ENCODE results near the gene SGSM1.

Gene SGSM1

DNA sequence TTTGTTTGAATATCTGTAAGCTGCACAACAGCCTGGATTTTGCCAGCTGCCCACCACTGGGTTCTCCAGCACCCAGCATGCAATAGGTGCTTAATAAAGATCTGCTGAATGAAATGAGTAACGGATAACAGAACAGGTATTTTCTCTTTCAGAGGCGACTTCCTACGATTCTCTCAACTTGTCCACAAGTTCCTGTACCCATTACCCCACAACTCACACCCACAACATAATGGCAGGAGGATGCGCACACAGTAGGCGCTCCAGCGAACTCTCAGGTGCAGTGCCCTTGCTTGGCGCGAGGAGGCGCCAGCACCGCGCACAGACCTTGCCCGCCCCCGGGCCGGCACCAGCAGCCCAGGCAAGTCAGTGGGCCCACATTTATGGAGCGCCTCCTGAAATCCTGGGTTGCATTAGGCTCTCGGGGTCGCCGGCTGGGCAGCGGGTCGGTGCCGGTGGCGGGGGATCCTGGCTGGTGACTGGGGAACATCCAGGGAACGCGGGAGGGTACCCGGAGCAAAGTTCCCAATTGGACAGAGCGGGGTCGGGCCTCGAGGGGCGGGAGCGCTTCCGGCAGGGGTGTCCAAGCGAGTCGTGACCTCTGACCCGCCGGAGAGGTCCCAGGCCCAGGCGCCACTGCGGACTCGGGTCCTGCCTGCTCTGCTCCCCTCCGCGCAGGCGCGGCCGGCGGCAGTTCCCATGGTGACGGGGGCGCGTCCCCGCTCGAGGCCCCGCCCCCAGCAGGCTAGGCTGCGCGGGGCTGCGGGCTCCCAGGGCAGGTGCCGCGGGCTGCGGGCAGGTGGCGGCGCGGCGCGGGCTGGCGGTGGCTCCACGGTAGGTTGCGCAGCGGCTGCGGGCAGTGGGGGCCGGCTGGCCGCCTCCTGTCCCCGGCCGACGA, 146.2 kb downstream of the SGSM1 start, which contains the start of gene KIAA1671:
TSS of gene KIAA1671 (plus strand) at position 775 of the 895 bp plus-strand sequence. CDS start 75,284 bp downstream, outside the sequence.
- DNase-seq (ENCODE audit: low spot score in 2 of 2) (peak; percentile 49 to 68), ATAC-seq (ENCODE audit: low read depth) (peak; percentile 91)
- H3K4me3 Mint-ChIP-seq: peak within 1 kb of the TSS; percentile 76
- H3K36me3 Mint-ChIP-seq: peaks cover 1% of the 10 kb centered on the region
- peaks cover 36% of the 10 kb centered on the region for H3K27me3 Mint-ChIP-seq
- peaks cover 4% of the 10 kb centered on the region for H3K4me1 Mint-ChIP-seq
- no peaks in the 10 kb centered on the region for H3K9me3 Mint-ChIP-seq
- peak within 1 kb of the TSS; percentile 12 for H3K27ac Mint-ChIP-seq

DNA sequence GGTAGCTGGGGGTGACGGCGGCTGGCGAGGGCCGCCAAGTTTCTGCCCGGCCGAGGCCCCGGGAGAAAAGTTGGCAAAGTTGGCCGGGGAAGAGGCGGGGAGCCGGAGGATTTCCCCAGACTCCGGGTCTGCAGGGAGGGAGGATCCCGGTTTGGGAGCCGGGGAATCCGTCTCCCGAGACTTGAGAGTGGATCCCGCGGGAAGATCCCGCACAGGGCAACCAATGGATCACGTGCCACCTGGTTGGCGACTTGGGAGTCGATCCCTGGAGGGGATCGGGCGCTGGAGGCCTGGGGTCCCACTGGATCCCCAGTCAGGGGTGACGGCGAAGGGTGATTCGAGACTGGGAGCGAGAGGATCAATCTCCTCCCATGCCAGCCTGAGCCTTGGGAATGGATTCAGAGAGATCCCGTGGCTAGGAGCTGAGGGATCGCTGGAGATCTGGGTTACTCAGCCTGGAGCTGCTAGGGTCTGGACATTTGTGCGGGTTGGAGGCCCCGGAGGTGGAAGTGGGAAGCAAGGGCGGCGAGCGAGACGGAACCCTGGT, 146.9 kb downstream of the SGSM1 start:
- peaks cover 1% of the 10 kb centered on the region for H3K36me3 Mint-ChIP-seq
- peaks cover 4% of the 10 kb centered on the region for H3K4me1 Mint-ChIP-seq
- H3K9me3 Mint-ChIP-seq: no peaks in the 10 kb centered on the region
- H3K27ac Mint-ChIP-seq: peak overlapping the region; percentile 12
- no peak overlapping the region for H3K4me3 Mint-ChIP-seq
- peak in 1 of 2 donors; percentile 16 for DNase-seq (ENCODE audit: low spot score in 2 of 2)
- peaks cover 32% of the 10 kb centered on the region for H3K27me3 Mint-ChIP-seq
- no peak for ATAC-seq (ENCODE audit: low read depth)

DNA sequence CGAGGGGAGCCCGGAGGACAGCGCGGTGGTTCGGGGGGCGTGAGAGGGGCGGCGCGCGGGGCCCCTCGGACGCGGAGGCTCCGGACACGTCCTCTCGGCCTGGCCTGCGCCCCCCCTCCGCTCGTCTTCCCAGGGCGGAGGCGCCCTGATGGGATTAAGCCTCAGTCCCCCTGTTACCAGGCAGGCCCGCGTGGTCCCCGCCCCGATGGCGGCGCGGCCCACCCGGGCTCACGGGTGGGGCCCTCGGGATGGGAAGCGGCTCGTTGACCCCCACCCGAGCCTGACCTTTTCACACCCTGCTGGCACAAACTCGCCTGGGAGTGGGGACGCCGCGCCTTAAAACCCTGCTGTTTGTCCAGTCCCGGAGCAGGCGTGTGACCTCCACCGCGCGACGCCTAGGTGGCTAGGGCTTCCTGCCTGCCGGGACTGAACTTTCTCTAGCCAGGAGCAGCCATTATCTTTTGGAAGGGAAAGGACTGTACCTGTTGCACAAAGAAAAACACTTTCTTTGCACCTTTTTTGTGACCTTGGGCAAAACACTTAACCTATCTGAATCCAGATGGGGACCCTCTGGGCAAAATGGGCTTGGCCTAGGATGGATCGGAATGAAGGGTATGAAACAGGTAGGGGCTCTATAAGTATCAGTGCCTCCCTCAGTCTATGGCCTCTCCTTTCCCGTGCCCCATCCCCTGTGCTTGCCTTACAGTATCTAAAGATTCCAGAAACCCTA, 147.5 kb downstream of the SGSM1 start:
- Mint-ChIP-seq H3K27me3 (peaks cover 32% of the 10 kb centered on the region), H3K9me3 (no peaks in the 10 kb centered on the region), H3K4me3 (peak overlapping the region; percentile 30), H3K36me3 (peaks cover 1% of the 10 kb centered on the region), H3K4me1 (peaks cover 4% of the 10 kb centered on the region), H3K27ac (peak overlapping the region; percentile 12)
- ATAC-seq (ENCODE audit: low read depth) (no peak), DNase-seq (ENCODE audit: low spot score in 2 of 2) (no peak)

DNA sequence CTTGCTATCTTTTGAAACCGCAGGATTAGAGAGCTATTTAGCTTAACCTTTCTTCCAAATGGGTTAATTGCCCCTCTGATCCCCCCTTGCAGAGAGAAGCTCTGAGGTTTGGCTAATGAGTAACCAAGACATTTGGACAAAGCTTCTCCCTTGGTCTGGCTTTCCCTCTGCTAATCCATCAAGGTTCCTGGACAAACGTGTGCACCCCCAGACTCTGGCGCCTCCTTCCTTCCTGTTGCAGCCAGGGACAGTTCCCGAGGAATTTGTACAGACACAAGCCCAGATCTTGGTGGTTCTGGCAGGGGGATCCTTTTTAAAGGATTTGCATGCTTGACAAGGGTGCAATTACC, 148.1 kb downstream of the SGSM1 start:
- H3K4me1 Mint-ChIP-seq: peaks cover 4% of the 10 kb centered on the region
- no peak overlapping the region for H3K27ac Mint-ChIP-seq
- peaks cover 1% of the 10 kb centered on the region for H3K36me3 Mint-ChIP-seq
- H3K27me3 Mint-ChIP-seq: peaks cover 32% of the 10 kb centered on the region
- H3K9me3 Mint-ChIP-seq: no peaks in the 10 kb centered on the region
- peak overlapping the region; percentile 30 for H3K4me3 Mint-ChIP-seq
- DNase-seq (ENCODE audit: low spot score in 2 of 2) (no peak), ATAC-seq (ENCODE audit: low read depth) (no peak)

DNA sequence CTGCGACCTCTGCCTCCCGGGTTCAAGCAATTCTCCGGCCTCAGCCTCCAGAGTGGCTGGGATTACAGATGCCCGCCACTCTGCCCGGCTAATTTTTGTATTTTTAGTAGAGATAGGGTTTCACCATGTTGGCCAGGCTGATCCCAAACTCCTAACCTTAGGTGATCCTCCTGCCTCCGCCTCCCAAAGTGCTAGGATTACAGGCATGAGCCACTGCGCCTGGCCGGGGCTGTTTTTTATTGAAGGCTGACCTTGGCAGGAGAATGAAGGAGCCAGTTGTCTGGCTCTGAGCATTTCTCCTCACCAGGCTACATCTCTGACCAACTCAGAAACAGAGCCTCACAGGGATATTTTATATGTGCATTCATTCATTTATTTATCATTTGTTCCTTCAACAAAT, 148.8 kb downstream of the SGSM1 start:
- H3K4me1 Mint-ChIP-seq: peaks cover 4% of the 10 kb centered on the region
- no peak overlapping the region for H3K27ac Mint-ChIP-seq
- peaks cover 1% of the 10 kb centered on the region for H3K36me3 Mint-ChIP-seq
- H3K4me3 Mint-ChIP-seq: no peak overlapping the region
- H3K27me3 Mint-ChIP-seq: peaks cover 29% of the 10 kb centered on the region
- H3K9me3 Mint-ChIP-seq: no peaks in the 10 kb centered on the region
- no peak for DNase-seq (ENCODE audit: low spot score in 2 of 2)
- no peak for ATAC-seq (ENCODE audit: low read depth)

DNA sequence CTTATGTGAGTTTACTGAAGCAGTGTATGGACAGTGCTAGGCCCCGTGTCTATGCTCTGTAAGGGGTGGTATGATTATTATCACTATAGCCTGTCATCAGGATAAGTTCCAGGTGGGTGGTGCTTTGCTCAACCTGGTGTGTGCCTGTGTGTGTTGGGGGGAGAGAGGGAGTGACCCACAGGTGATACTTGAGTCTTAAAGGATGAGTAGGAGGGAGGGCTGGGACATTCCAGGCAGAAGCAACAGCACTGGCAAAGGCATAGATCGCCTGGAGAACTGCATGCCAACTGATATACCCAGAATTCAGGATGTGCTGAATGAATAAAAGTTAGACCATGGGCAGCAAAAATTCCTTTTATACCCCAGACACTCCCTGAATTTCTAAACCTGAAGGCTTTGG, 151.0 kb downstream of the SGSM1 start:
- no peak for DNase-seq (ENCODE audit: low spot score in 2 of 2)
- no peak overlapping the region for H3K4me3 Mint-ChIP-seq
- peaks cover under 1% of the 10 kb centered on the region for H3K4me1 Mint-ChIP-seq
- ATAC-seq (ENCODE audit: low read depth): no peak
- H3K27ac Mint-ChIP-seq: no peak overlapping the region
- no peaks in the 10 kb centered on the region for H3K9me3 Mint-ChIP-seq
- no peaks in the 10 kb centered on the region for H3K36me3 Mint-ChIP-seq
- H3K27me3 Mint-ChIP-seq: peaks cover 19% of the 10 kb centered on the region

DNA sequence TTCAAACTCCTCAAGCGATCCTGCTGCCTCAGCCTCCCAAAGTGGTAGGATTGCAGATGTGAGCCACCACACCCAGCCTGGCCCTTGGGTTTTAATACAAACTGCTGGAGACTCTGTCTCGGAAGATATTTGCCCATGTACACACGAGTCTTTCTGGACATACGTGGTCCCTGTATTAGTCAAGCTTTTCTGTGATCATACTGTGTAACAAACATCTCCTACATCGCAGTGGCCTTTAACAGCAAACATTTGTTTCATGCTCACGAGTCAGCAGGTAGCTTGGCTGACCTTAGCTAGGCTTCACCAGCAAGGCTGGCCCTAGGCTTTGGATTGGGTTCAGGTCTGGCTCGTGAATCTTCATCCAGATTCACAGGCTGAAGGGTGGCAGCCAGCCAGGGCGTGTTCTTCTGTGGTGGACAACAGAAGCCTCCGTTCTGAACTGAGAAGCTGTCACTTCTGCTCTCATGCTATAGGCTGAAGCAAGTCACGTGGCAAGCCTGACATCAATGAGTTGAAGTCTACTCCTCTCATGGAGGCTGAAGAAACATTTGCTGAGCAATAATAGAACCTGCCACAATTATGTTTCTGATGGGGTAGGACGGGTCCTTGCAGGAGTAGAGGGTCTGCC, 155.3 kb downstream of the SGSM1 start:
- no peak for ATAC-seq (ENCODE audit: low read depth)
- no peaks in the 10 kb centered on the region for H3K4me1 Mint-ChIP-seq

DNA sequence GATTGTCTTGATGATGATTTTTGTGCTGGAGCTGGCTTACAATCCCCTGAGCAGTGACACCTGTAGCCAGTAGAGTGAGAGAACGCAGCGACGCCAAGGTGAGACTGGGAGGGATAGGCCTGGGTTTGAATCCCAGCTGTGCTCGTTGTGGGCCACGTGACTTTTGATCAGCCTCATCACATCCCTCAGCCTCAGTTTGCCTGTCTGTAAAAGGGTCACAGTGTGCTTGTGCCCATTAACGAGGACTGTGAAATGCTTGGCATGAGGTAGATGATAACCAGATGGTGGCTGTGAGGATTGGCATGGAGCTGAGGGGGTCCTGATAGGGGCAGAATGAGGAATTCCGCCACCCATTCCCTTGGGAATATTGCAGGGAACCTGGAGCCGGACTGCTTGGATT, 156.1 kb downstream of the SGSM1 start:
- Mint-ChIP-seq H3K36me3 (no peaks in the 10 kb centered on the region), H3K4me1 (no peaks in the 10 kb centered on the region), H3K27me3 (peaks cover 8% of the 10 kb centered on the region), H3K27ac (no peak overlapping the region), H3K9me3 (no peaks in the 10 kb centered on the region), H3K4me3 (no peak overlapping the region)
- no peak for ATAC-seq (ENCODE audit: low read depth)
- no peak for DNase-seq (ENCODE audit: low spot score in 2 of 2)

More for the DNA sequence above, 155.3 kb downstream of the SGSM1 start:
- H3K4me3 Mint-ChIP-seq: no peak overlapping the region
- no peaks in the 10 kb centered on the region for H3K9me3 Mint-ChIP-seq
- H3K27ac Mint-ChIP-seq: no peak overlapping the region
- peaks cover 10% of the 10 kb centered on the region for H3K27me3 Mint-ChIP-seq
- no peak for DNase-seq (ENCODE audit: low spot score in 2 of 2)
- H3K36me3 Mint-ChIP-seq: no peaks in the 10 kb centered on the region

DNA sequence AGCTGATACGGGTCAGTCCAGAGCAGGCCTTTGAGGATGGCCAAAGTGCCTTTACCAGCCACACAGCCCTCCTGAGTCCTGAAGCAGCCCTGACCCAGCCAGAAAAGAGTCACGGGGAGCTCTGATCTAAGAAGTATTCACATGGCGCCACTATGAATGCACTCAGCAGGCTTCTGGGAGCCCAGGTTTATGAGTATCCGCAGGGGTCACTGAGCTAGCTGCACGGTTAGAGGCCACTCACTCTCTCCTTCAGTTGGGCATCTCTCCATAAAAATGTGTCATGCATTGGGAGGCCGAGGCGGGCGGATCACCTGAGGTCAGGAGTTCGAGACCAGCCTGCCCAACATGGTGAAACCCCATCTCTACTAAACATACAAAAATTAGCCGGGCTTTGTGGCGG, 156.8 kb downstream of the SGSM1 start:
- H3K9me3 Mint-ChIP-seq: no peaks in the 10 kb centered on the region
- H3K27ac Mint-ChIP-seq: no peak overlapping the region
- ATAC-seq (ENCODE audit: low read depth) (no peak), DNase-seq (ENCODE audit: low spot score in 2 of 2) (no peak)
- H3K36me3 Mint-ChIP-seq: no peaks in the 10 kb centered on the region
- H3K27me3 Mint-ChIP-seq: peaks cover 7% of the 10 kb centered on the region
- H3K4me3 Mint-ChIP-seq: no peak overlapping the region
- no peaks in the 10 kb centered on the region for H3K4me1 Mint-ChIP-seq

DNA sequence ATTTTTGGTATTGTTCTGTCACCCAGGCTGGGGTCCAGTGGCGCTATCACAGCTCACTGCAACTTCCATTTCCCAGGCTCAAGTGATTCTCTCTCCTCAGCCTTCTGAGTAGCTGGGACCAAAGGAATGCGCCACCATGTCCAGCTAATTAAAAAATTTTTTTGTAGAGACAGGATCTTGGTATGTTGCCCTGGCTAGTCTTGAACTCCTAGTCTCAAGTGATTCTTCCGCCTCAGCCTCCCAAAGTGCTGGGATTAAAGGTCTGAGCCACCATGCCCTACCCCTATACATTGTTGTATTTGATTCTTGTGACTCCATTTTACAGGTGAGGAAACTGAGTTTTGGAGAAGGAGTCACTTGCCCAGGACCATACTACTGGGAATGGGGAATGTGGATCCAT, 158.4 kb downstream of the SGSM1 start:
- Mint-ChIP-seq H3K4me3 (no peak overlapping the region), H3K36me3 (no peaks in the 10 kb centered on the region), H3K27me3 (peaks cover 7% of the 10 kb centered on the region), H3K9me3 (no peaks in the 10 kb centered on the region), H3K27ac (no peak overlapping the region), H3K4me1 (no peaks in the 10 kb centered on the region)
- ATAC-seq (ENCODE audit: low read depth) (no peak), DNase-seq (ENCODE audit: low spot score in 2 of 2) (no peak)

DNA sequence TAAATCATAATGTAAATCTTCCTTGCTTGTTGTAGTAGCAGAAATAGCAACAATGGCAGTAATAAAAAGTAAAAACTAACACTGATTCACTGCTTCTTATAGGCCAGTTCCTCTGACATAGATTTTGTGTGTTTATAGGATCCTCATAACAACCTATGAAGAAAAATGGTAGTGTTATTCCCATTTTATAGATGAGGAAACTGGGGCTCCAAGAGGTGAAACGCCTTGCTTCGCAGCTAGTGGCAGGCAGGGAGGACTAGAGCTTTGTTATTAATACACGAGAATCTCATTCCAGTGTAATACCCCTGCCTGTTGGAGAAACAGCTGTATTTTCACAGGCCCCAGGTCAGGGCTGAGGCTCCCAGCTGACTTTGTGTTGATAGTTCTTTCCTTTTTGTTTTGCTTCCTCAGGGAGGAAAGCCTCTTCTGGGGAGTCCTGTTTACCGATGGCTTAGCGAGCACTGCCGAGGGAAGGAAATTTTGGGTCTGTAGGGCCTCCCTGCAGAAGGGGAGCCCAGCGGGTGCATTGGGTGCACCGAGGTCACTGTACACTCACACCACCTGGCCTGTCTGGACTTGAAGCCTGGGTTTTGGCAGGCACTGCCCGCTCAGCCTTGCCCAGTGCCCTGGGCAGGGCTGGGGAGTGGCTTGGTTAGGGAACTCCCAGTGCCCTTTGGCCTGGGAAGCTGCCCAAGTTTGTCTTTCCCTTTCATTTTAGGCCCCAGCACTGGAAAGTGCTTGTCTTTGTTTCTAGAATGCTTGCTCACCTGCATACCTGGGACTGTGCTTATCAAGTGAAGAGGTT, 160.0 kb downstream of the SGSM1 start:
- no peaks in the 10 kb centered on the region for H3K9me3 Mint-ChIP-seq
- H3K4me3 Mint-ChIP-seq: no peak overlapping the region
- DNase-seq (ENCODE audit: low spot score in 2 of 2) (no peak), ATAC-seq (ENCODE audit: low read depth) (no peak)
- no peak overlapping the region for H3K27ac Mint-ChIP-seq
- no peaks in the 10 kb centered on the region for H3K36me3 Mint-ChIP-seq
- H3K27me3 Mint-ChIP-seq: peaks cover 7% of the 10 kb centered on the region
- no peaks in the 10 kb centered on the region for H3K4me1 Mint-ChIP-seq

DNA sequence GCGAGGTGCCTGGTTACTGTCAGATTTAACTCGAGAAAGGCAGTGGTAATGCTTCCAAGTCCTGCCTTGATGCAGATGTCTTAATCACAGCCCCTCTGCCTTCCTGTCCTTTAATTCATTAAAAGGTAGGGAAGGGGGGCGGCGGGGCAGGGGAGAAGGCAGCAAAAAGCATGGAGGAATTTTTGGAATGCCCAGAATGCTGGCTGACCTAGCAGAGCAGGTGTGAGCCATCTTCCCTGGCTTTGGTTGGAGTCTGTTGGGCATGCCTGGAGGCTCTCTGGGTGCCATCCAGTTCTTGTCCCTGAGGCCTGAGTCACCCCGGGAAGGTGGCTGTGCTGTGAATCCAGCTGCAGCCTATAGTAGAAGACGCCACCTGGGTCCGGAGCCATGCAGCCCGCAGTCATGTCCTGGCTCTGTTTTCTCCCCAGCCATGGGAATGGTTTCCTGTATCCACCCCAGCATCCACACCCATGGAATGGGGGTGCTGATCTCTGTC, 162.1 kb downstream of the SGSM1 start:
- H3K4me1 Mint-ChIP-seq: no peaks in the 10 kb centered on the region
- no peaks in the 10 kb centered on the region for H3K9me3 Mint-ChIP-seq
- no peak for ATAC-seq (ENCODE audit: low read depth)
- H3K4me3 Mint-ChIP-seq: no peak overlapping the region
- H3K27me3 Mint-ChIP-seq: peaks cover 4% of the 10 kb centered on the region
- DNase-seq (ENCODE audit: low spot score in 2 of 2): no peak
- no peaks in the 10 kb centered on the region for H3K36me3 Mint-ChIP-seq
- H3K27ac Mint-ChIP-seq: no peak overlapping the region

DNA sequence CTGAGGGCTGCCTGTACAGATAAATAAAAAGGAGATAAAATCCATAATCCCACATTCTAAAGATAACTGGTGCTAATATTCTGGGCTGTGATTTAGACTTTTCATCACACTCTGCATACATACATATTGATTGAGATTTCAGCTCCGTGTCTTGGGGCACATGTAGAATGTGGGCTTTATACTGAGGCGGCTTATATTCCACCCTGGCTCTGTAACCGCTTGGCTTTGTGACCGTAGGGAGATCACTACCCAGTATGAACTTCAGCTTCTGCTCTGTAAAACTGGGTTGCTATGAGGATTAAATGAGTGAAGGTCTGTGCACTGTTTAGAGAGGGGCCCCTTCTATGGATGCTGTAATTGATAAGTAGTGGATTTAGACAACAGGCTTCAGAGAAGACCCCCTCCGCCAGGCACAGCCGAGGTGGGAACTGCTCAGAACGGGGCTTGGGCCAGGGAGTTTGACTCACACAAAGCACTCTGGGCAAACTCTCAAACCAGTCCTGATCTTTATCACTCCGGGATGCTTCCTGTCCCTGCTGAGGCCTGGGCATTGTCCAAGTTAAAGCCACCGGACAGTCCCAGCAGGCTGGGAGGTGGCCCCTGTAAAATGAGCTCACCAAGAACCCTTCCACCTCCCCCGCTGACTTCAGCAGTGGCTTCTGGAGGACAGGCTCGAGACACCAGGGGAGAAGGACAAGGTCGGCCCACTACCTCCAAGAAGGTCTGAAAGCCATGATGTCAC, 163.7 kb downstream of the SGSM1 start:
- Mint-ChIP-seq H3K9me3 (no peaks in the 10 kb centered on the region), H3K36me3 (no peaks in the 10 kb centered on the region), H3K27me3 (peaks cover 2% of the 10 kb centered on the region), H3K27ac (no peak overlapping the region), H3K4me3 (no peak overlapping the region), H3K4me1 (no peaks in the 10 kb centered on the region)
- DNase-seq (ENCODE audit: low spot score in 2 of 2): no peak
- ATAC-seq (ENCODE audit: low read depth): no peak

Measured in memory B cell (primary cell).